Natural killer cell (primary cell): ENCODE results near the gene ITGAX. TPM values are rescaled to one million over a fixed set of nuclear protein-coding genes. Genes with fewer than 3 reads are reported as not detected.
A peak's percentile ranks its signal among the peaks of the same experiment; 100 is the strongest.

Experiments
- ATAC-seq, 3 donors: fragments of 150-1000 bp in 2 of 3; fragments of 200-7000 bp in 1 of 3; cut with Tn5 transposase; 1 replicate in 1 of 3; 2 replicates in 2 of 3; pipeline ENCODE4 v1.10.0; 2021; ENCODE audit warnings: mild to moderate bottlenecking in 2 of 3, moderate library complexity in 2 of 3
- DNase-seq, 2 donors: peaks; one replicate each; pipeline versions ENCODE4 v3.0.0 to v3.0.0-alpha.2; 2013 to 2021; ENCODE audit warnings: mixed read lengths in 1 of 2
- H3K27ac ChIP-seq: one replicate; pipeline ENCODE4 v1.5.1; 2013; ENCODE audit warnings: mild to moderate bottlenecking, low read length
- H3K27me3 ChIP-seq: one replicate; pipeline ENCODE4 v1.6.1; 2013; ENCODE audit warnings: low read length; ENCODE audit not compliant: control insufficient read depth, insufficient read depth
- H3K36me3 ChIP-seq: one replicate; pipeline ENCODE4 v1.6.1; 2013; ENCODE audit warnings: low read length; ENCODE audit not compliant: control insufficient read depth, insufficient read depth
- H3K4me1 ChIP-seq: one replicate; pipeline ENCODE4 v1.6.1; 2013; ENCODE audit warnings: low read length; ENCODE audit not compliant: control insufficient read depth, insufficient read depth
- H3K4me3 ChIP-seq: one replicate; pipeline ENCODE4 v1.5.1; 2013; ENCODE audit warnings: low read length
- H3K9me3 ChIP-seq: one replicate; pipeline ENCODE4 v1.6.1; 2013; ENCODE audit warnings: low read length; ENCODE audit not compliant: control insufficient read depth, insufficient read depth
- H3K27ac Mint-ChIP-seq, 2 donors: one replicate each; pipeline ENCODE4 v1.8.0; 2022; ENCODE audit warnings: mild to moderate bottlenecking in 2 of 2, mixed read lengths in 2 of 2, moderate library complexity in 1 of 2
- H3K27me3 Mint-ChIP-seq, 2 donors: one replicate each; pipeline ENCODE4 v1.8.0; 2022; ENCODE audit warnings: low read depth in 2 of 2, mixed read lengths in 2 of 2
- H3K36me3 Mint-ChIP-seq: one replicate; pipeline ENCODE4 v1.8.0; 2022; ENCODE audit warnings: mixed read lengths
- H3K4me1 Mint-ChIP-seq, 2 donors: one replicate each; pipeline ENCODE4 v1.8.0; 2022; ENCODE audit warnings: mixed read lengths in 2 of 2
- H3K4me3 Mint-ChIP-seq: one replicate; pipeline ENCODE4 v1.8.0; 2022; ENCODE audit warnings: mild to moderate bottlenecking, moderate library complexity, mixed read lengths
- H3K9me3 Mint-ChIP-seq, 2 donors: one replicate each; pipeline ENCODE4 v1.8.0; 2022; ENCODE audit warnings: mixed read lengths in 2 of 2
- CTCF ChIP-seq: fragments of 200-600 bp; IDR thresholded peaks from one replicate; pipeline ENCODE4 v1.8.0; 2022; ENCODE audit warnings: antibody characterized with exemption
- WGBS: methylation state at CpG from one replicate; pipeline ENCODE4 v1.1.7; 2013; ENCODE audit warnings: missing lambda C conversion rate; ENCODE audit not compliant: insufficient coverage; 5-methylcytosine and 5-hydroxymethylcytosine counted together
- intact Hi-C: fragments of 100-400 bp; cut with micrococcal nuclease; formaldehyde crosslinking; loops from one replicate; pipeline ENCODE4 v1.14.2; 2022
- total RNA-seq, 4 donors: library from RNA; stranded (reverse); fragments of 120-200 nt in 1 of 4; gene quantifications; one replicate each; pipeline versions ENCODE4 v1.2.3 to v1.2.4, GENCODE V29; 2013 to 2022

Gene ITGAX
- total RNA-seq, 3 donors from 2014 or later (not counting 1 experiment from before 2014, with no cell fraction given): 224 to 249 (median 233) TPM

DNA sequence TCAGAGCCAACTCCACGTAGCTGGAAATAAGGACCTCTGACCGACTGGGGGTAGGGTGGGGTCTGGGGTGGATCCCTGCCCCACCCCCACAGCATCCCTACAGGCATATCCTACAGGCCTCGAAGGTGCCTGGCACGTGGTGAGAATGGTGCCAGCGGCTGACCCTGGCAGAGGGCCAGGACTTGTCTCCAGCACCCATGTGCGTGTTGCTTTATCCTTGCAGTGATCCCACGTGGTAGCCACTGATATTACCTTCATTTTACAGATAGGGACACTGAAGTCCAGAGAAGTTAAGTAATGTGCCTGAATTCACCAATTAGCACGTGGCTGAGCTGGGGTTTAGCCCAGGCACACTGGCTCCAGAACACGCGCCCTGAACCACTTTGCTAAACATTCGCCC is 46.5 kb downstream of the ITGAX start:
- ATAC-seq (no peak), DNase-seq (no peak)
- 68% methylated on average over 9 of the region's 11 CpGs for WGBS
- intact Hi-C loops: loop anchor here (5.0 kb wide), 1 partner anchor 34 kb away; no protein-coding TSS in a partner anchor
- Mint-ChIP-seq H3K36me3 (no peaks in the 10 kb centered on the region), H3K4me1 (peaks cover 33 to 48% of the 10 kb centered on the region in 2 donors), H3K27ac (peak overlapping the region in 1 of 2 donors; percentile 22), H3K27me3 (no peaks in the 10 kb centered on the region), H3K4me3 (no peak overlapping the region), H3K9me3 (peaks cover 0 to 2% of the 10 kb centered on the region in 2 donors)
- Histone ChIP-seq H3K4me1 (peaks cover 68% of the 10 kb centered on the region), H3K27ac (no peak overlapping the region), H3K9me3 (peaks cover 7% of the 10 kb centered on the region), H3K4me3 (no peak overlapping the region), H3K36me3 (no peaks in the 10 kb centered on the region), H3K27me3 (no peaks in the 10 kb centered on the region)
- no peak for TF ChIP-seq CTCF

DNA sequence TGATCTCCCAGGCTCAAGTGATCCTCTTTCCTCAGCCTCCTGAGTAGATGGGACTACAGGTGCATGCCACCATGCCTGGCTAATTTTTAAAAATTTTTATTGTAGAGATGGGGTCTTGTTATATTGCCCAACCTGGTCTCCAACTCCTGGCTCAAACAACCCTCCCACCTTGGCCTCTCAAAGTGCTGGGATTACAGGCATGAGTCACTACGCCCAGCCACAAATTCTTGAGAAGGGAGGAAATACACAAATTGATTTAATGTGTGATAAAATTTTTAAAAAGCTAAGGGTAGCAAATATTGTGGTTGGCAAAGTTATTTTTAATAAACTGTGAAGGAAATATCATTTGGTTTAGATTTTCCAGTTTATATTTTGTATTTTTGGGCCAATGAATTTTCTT is 47.7 kb downstream of the ITGAX start:
- intact Hi-C loops: loop anchor here (5.0 kb wide), 1 partner anchor 35 kb away; no protein-coding TSS in a partner anchor
- peak overlapping the region; percentile 17 for H3K4me3 Mint-ChIP-seq
- H3K9me3 ChIP-seq: peaks cover 7% of the 10 kb centered on the region
- no peak for TF ChIP-seq CTCF
- no peak overlapping the region for H3K27ac ChIP-seq
- H3K4me1 Mint-ChIP-seq: peaks cover 36 to 47% of the 10 kb centered on the region in 2 donors
- 43% methylated on average over 1 of the region's 1 CpG for WGBS
- peak in 1 of 3 donors; percentile 17 for ATAC-seq
- no peaks in the 10 kb centered on the region for H3K36me3 ChIP-seq
- no peaks in the 10 kb centered on the region for H3K27me3 ChIP-seq
- no peak for DNase-seq
- peaks cover 0 to 2% of the 10 kb centered on the region in 2 donors for H3K9me3 Mint-ChIP-seq
- no peak overlapping the region for H3K4me3 ChIP-seq
- peaks cover 60% of the 10 kb centered on the region for H3K4me1 ChIP-seq
- no peaks in the 10 kb centered on the region for H3K27me3 Mint-ChIP-seq
- H3K36me3 Mint-ChIP-seq: no peaks in the 10 kb centered on the region
- no peak overlapping the region for H3K27ac Mint-ChIP-seq

DNA sequence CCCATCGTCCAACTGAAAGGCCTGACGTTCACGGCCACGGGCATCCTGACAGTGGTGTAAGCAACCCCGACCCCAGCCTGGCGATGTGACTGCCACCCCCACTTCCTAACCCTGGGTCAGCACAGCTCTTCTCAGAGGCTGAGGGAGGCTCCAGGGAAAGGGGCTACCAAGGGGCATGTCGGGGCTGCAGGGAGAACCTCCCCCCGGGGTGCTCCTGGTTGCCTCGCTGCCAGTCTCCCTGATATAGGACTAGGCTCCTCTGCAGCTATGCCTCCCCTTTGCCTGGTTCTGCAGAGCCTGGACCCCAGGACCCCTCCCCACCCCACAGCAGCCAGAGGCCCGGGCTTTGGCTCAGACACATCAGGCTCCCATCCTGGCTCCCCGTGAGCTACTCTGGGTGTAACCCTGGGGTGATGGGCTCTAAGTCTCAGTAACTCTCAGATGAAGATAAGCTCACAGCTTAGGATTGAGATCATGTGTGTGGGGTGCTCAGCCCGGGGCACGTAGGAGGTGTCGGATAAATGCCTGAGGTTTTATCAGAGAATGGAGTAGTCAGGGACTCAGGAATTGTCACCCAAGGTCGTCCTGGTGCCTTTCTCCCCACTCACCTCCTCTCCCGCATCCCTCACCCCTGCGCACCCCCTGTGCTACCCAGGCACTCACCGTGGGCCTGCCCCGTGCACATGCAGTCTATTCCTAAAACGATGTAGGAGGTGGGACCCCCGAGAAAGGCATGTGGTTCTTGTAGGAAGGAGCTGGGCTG is 48.8 kb downstream of the ITGAX start:
- H3K4me1 ChIP-seq: peaks cover 49% of the 10 kb centered on the region
- no peak for DNase-seq
- peaks cover 34 to 39% of the 10 kb centered on the region in 2 donors for H3K4me1 Mint-ChIP-seq
- H3K27ac Mint-ChIP-seq: no peak overlapping the region
- peaks cover 0 to 2% of the 10 kb centered on the region in 2 donors for H3K9me3 Mint-ChIP-seq
- ATAC-seq: no peak
- intact Hi-C loops: loop anchor here (5.0 kb wide), 1 partner anchor 36 kb away; no protein-coding TSS in a partner anchor
- WGBS: 89% methylated on average over 21 of the region's 21 CpGs
- no peaks in the 10 kb centered on the region for H3K27me3 ChIP-seq
- H3K27me3 Mint-ChIP-seq: no peaks in the 10 kb centered on the region
- H3K36me3 ChIP-seq: no peaks in the 10 kb centered on the region
- no peak overlapping the region for H3K4me3 Mint-ChIP-seq
- peaks cover 7% of the 10 kb centered on the region for H3K9me3 ChIP-seq
- TF ChIP-seq CTCF: no peak
- H3K36me3 Mint-ChIP-seq: no peaks in the 10 kb centered on the region
- no peak overlapping the region for H3K27ac ChIP-seq
- H3K4me3 ChIP-seq: no peak overlapping the region
